H9 (cell line): ENCODE results near the gene RSF1. TPM values are rescaled to one million over a fixed set of nuclear protein-coding genes. Genes with fewer than 3 reads are reported as not detected.

Source experiments
- DNase-seq: peaks from one replicate; pipeline ENCODE4 v3.0.0-alpha.2; 2017
- H2AFZ ChIP-seq: one replicate; pipeline ENCODE4 v1.6.1; 2013; ENCODE audit warnings: mild to moderate bottlenecking, low read length, control low read depth, moderate library complexity
- H2AK5ac ChIP-seq: 2 replicates; pipeline ENCODE4 v1.6.1; 2013; ENCODE audit warnings: low read length, control low read depth, mixed read lengths; ENCODE audit not compliant: insufficient read length
- H2BK120ac ChIP-seq: one replicate; pipeline ENCODE4 v1.6.1; 2013; ENCODE audit warnings: low read depth, mild to moderate bottlenecking, low read length, control low read depth, inconsistent platforms; ENCODE audit not compliant: poor library complexity, severe bottlenecking
- H2BK12ac ChIP-seq: 2 replicates; pipeline ENCODE4 v1.6.1; 2013; ENCODE audit warnings: low read length, control low read depth, mixed read lengths, low read depth; ENCODE audit not compliant: insufficient read length
- H2BK15ac ChIP-seq: 2 replicates; pipeline ENCODE4 v1.6.1; 2013; ENCODE audit warnings: low read depth, low read length, control low read depth
- H2BK20ac ChIP-seq: one replicate; pipeline ENCODE4 v1.6.1; 2013; ENCODE audit warnings: low read depth, mild to moderate bottlenecking, low read length, control low read depth, inconsistent platforms; ENCODE audit not compliant: poor library complexity, severe bottlenecking
- H2BK5ac ChIP-seq: 2 replicates; pipeline ENCODE4 v1.6.1; 2013; ENCODE audit warnings: low read length, control low read depth, mixed read lengths; ENCODE audit not compliant: insufficient read length
- H3K14ac ChIP-seq: 2 replicates; pipeline ENCODE4 v1.6.1; 2013; ENCODE audit warnings: low read length, control low read depth; ENCODE audit not compliant: insufficient read depth
- H3K18ac ChIP-seq: 2 replicates; pipeline ENCODE4 v1.6.1; 2013; ENCODE audit warnings: low read depth, mild to moderate bottlenecking, mixed read lengths, low read length, control low read depth; ENCODE audit not compliant: insufficient read length
- H3K23ac ChIP-seq: 2 replicates; pipeline ENCODE4 v1.6.1; 2013; ENCODE audit warnings: low read length, control low read depth, mixed read lengths, low read depth; ENCODE audit not compliant: insufficient read length
- H3K23me2 ChIP-seq: 2 replicates; pipeline ENCODE4 v1.6.1; 2013; ENCODE audit warnings: low read depth, mild to moderate bottlenecking, mixed read lengths, low read length, control low read depth; ENCODE audit not compliant: insufficient read length, poor library complexity, severe bottlenecking
- H3K27ac ChIP-seq: 2 replicates; pipeline ENCODE4 v1.5.1; 2013; ENCODE audit warnings: low read length, control low read depth, mixed read lengths, low read depth; ENCODE audit not compliant: insufficient read length
- H3K27me3 ChIP-seq: 2 replicates; pipeline ENCODE4 v1.6.1; 2013; ENCODE audit warnings: low read length, control low read depth, inconsistent platforms; ENCODE audit not compliant: insufficient read depth
- H3K4ac ChIP-seq: 2 replicates; pipeline ENCODE4 v1.6.1; 2013; ENCODE audit warnings: low read depth, mild to moderate bottlenecking, control low read depth, inconsistent platforms, low read length, moderate library complexity
- H3K4me1 ChIP-seq: 2 replicates; pipeline ENCODE4 v1.6.1; 2013; ENCODE audit warnings: low read length, control low read depth, inconsistent platforms; ENCODE audit not compliant: insufficient read depth
- H3K4me2 ChIP-seq: 2 replicates; pipeline ENCODE4 v1.6.1; 2013; ENCODE audit warnings: low read length, control low read depth, mixed read lengths; ENCODE audit not compliant: insufficient read length, insufficient read depth
- H3K56ac ChIP-seq: 2 replicates; pipeline ENCODE4 v1.6.1; 2013; ENCODE audit warnings: low read depth, mild to moderate bottlenecking, mixed read lengths, low read length, control low read depth; ENCODE audit not compliant: insufficient read length
- H3K79me1 ChIP-seq: 2 replicates; pipeline ENCODE4 v1.6.1; 2013; ENCODE audit warnings: low read depth, mild to moderate bottlenecking, moderate library complexity, low read length, control low read depth, inconsistent platforms; ENCODE audit not compliant: insufficient read depth, poor library complexity, severe bottlenecking
- H3K79me2 ChIP-seq: 2 replicates; pipeline ENCODE4 v1.6.1; 2013; ENCODE audit warnings: low read length, control low read depth, inconsistent platforms; ENCODE audit not compliant: insufficient read depth
- H3K9ac ChIP-seq: 2 replicates; pipeline ENCODE4 v1.6.1; 2013; ENCODE audit warnings: low read length, control low read depth, mixed read lengths; ENCODE audit not compliant: insufficient read length; ENCODE audit errors: extremely low read depth
- H3K9me3 ChIP-seq: one replicate; pipeline ENCODE4 v1.6.1; 2013; ENCODE audit warnings: low read depth, low read length, inconsistent platforms; ENCODE audit not compliant: control insufficient read depth
- H3T11ph ChIP-seq: one replicate; pipeline ENCODE4 v1.6.1; 2013; ENCODE audit warnings: mild to moderate bottlenecking, low read length, control low read depth, inconsistent platforms
- H4K20me1 ChIP-seq: one replicate; pipeline ENCODE4 v1.6.1; 2013; ENCODE audit not compliant: control insufficient read depth, insufficient read length, insufficient read depth
- H4K5ac ChIP-seq: 2 replicates; pipeline ENCODE4 v1.6.1; 2013; ENCODE audit warnings: low read depth, mild to moderate bottlenecking, mixed read lengths, low read length, control low read depth; ENCODE audit not compliant: insufficient read length
- H4K8ac ChIP-seq: replicated peaks from 2 replicates; pipeline ENCODE4 v1.6.1; 2013; ENCODE audit warnings: low read length, control low read depth, mixed read lengths, low read depth; ENCODE audit not compliant: insufficient read length
- H4K91ac ChIP-seq: 2 replicates; pipeline ENCODE4 v1.6.1; 2013; ENCODE audit warnings: low read depth, mild to moderate bottlenecking, moderate library complexity, mixed read lengths, low read length, control low read depth; ENCODE audit not compliant: insufficient read length
- H3K27ac Mint-ChIP-seq, 3 experiments: 2 replicates in 2 of 3; 3 replicates in 1 of 3; pipeline ENCODE4 v1.8.0; 2020 to 2021; ENCODE audit warnings: mixed read lengths in 3 of 3, mild to moderate bottlenecking in 1 of 3, moderate library complexity in 1 of 3
- H3K27me3 Mint-ChIP-seq: 2 replicates; pipeline ENCODE4 v1.8.0; 2021; ENCODE audit warnings: low read depth, mild to moderate bottlenecking, moderate library complexity, mixed read lengths
- H3K36me3 Mint-ChIP-seq, 3 experiments: 2 replicates in 2 of 3; 3 replicates in 1 of 3; pipeline ENCODE4 v1.8.0; 2020 to 2021; ENCODE audit warnings: low read depth in 3 of 3, mixed read lengths in 3 of 3; ENCODE audit not compliant: insufficient read depth in 1 of 3
- H3K4me1 Mint-ChIP-seq, 2 experiments: 2 replicates each; pipeline ENCODE4 v1.8.0; 2020; ENCODE audit warnings: mixed read lengths in 2 of 2
- H3K4me3 Mint-ChIP-seq, 2 experiments: 2 replicates in 1 of 2; 3 replicates in 1 of 2; pipeline ENCODE4 v1.8.0; 2020 to 2021; ENCODE audit warnings: mild to moderate bottlenecking in 2 of 2, mixed read lengths in 2 of 2, moderate library complexity in 1 of 2
- H3K9me3 Mint-ChIP-seq, 2 experiments: 2 replicates in 1 of 2; 3 replicates in 1 of 2; pipeline ENCODE4 v1.8.0; 2020; ENCODE audit warnings: mild to moderate bottlenecking in 2 of 2, mixed read lengths in 2 of 2, moderate library complexity in 1 of 2
- CTCF ChIP-seq: fragments of 200-600 bp; sonication (generic); conservative IDR thresholded peaks from 3 replicates; pipeline ENCODE4 v1.8.0; 2021; ENCODE audit warnings: antibody characterized with exemption, mild to moderate bottlenecking
- WGBS: extraction: QIAGEN DNeasy Blood & Tissue Kit; methylation state at CpG from one replicate; pipeline ENCODE4 v1.1.7; 2013; ENCODE audit warnings: missing lambda C conversion rate, low lambda C conversion rate, mixed read lengths; ENCODE audit not compliant: insufficient read length; ENCODE audit errors: extremely low coverage; 5-methylcytosine and 5-hydroxymethylcytosine counted together
- total RNA-seq: library from RNA; stranded (reverse); gene quantifications from 2 replicates; pipeline ENCODE4 v1.2.1, GENCODE V29; 2021

The RSF1 gene
- total RNA-seq, 1 experiment from 2014 or later = 82.6 TPM

- H3K18ac ChIP-seq = no peak overlapping the region
- H2BK5ac ChIP-seq = no peak overlapping the region
- H3K9me3 ChIP-seq = no peaks in the 10 kb centered on the region
- Mint-ChIP-seq H3K9me3 (no peaks in the 10 kb centered on the region), H3K36me3 (peaks cover 0 to 1% (median 0%) of the 10 kb centered on the region in 3 experiments; a peak in 2 of 7 replicates), H3K27me3 (no peaks in the 10 kb centered on the region), H3K4me1 (no peaks in the 10 kb centered on the region), H3K4me3 (no peak overlapping the region), H3K27ac (no peak overlapping the region)
- H2BK12ac ChIP-seq = no peak overlapping the region
- H2AK5ac ChIP-seq = no peak overlapping the region
- no peak overlapping the region for H3K4me2 ChIP-seq
- H3K9ac ChIP-seq = no peak overlapping the region
- no peak for DNase-seq
- H4K91ac ChIP-seq = no peak overlapping the region
- no CpG with 5 or more reads among the region's 1 CpG for WGBS
- no peaks in the 10 kb centered on the region for H4K20me1 ChIP-seq
- no peaks in the 10 kb centered on the region for H3K4me1 ChIP-seq
- H2BK20ac ChIP-seq = no peak overlapping the region
- no peak overlapping the region for H3K4ac ChIP-seq
- H3K27me3 ChIP-seq = no peaks in the 10 kb centered on the region
- no peak overlapping the region for H2AFZ ChIP-seq
- H4K8ac ChIP-seq = no peak overlapping the region
- no peak overlapping the region for H3T11ph ChIP-seq
- no peak overlapping the region for H3K14ac ChIP-seq
- TF ChIP-seq CTCF = no peak
- no peaks in the 10 kb centered on the region for H3K79me2 ChIP-seq
- H2BK15ac ChIP-seq = no peak overlapping the region
- H3K79me1 ChIP-seq = no peaks in the 10 kb centered on the region
- H4K5ac ChIP-seq = no peak overlapping the region
- no peak overlapping the region for H2BK120ac ChIP-seq
- H3K56ac ChIP-seq = no peak overlapping the region
- H3K23me2 ChIP-seq = no peaks in the 10 kb centered on the region
- no peak overlapping the region for H3K27ac ChIP-seq
- H3K23ac ChIP-seq = no peak overlapping the region
These were observed 159.6 kb downstream of the RSF1 start for GRCh38 chr11:77660947-77661346.
